ENCODE results near the gene SYNE1.
"Not testable (repeated sequence)": the region's sequence is repeated elsewhere in the genome, so short reads cannot be mapped to it uniquely, and the experiment has no call there.

Gene SYNE1

GRCh38 chr6:152490971-152491378 is 146.2 kb downstream of the SYNE1 start:
- DNase-seq (ENCODE audit: low spot score), result not testable (repeated sequence)

DNA sequence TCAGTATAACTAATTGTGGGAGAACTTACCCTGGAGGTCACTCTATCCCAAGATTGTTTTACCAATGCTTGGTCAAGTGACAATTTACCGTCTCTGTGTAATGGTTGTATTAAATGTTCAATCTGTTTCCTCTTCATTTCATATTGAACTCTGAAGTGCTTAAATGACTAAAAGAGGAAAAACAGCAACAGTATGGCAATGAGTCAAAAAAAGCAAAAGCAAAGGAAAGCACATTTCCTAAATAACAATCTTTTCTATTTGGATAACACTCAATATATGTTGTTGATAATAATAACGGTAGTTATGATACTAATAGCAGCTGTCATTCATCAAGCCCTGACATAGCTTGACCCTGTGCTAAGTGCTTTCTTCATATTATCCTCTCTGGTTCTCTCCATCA is 152.4 kb downstream of the SYNE1 start:
- no peak for DNase-seq (ENCODE audit: low spot score)

DNA sequence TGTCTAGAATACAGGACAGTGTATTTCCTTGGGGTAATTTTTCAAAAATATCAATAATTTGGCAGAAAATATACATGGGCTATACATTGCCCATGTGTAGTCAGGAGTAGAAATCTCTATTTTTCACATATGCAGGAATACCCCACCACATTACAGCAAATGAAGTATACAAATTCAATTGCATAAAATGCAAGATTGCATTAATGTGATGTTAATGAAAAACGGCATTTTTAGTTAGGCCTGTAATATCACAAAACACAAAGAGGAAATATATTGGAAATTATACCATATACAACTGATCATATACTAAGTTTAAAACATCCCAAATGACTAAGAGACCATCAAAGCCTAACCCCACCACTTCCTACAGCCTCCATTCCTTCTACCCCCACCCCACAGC is 154.9 kb downstream of the SYNE1 start:
- DNase-seq (ENCODE audit: low spot score), result no peak

DNA sequence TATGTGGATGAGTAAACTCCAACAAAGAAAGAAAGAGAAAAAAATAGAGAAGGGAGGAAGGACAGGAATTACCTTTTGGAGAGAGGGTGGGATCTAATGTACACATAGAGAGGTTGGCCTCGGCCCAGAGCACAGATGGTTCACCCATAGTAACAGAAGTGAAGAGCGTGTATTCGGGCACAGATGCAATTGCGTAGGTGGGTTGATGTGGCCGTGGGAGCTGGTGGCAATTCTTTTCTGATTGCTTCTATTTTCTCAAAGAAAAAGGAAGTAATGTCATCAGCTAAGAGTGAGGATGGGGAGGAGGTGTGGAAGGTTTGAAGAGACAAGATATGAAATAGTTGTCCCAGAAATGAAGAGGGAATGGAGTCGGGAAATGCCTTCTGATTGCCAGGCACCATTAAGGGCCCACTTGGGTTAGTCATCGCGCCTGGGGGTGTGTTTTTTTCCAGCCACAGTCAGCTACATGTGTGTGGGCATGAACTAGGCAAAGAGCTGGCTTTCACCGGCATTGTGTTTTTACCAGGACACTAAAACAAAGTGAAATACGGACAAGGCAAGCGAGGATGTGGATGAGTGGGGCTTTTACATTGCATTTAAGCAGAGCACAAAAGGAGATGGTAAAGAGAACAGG is 158.7 kb downstream of the SYNE1 start:
- no peak for DNase-seq (ENCODE audit: low spot score)

DNA sequence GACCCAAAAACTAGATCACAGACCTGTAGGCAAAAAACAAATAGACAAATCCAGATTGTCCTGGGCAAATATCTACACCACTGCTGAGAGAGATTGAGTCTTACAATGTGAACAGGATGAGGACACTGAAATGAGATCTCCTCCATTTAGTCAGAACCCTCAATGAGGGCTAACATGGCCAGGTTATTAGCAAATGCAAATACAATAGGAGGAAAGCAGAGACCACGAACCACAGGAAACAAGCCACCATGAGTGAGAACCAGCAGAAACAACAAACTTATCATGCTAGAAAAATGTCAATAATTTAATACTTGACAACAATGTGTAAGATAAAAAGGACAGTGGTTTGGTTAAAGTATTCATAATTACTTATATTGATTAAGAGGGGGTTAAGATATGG is 162.8 kb downstream of the SYNE1 start:
- DNase-seq (ENCODE audit: low spot score), result no peak

DNA sequence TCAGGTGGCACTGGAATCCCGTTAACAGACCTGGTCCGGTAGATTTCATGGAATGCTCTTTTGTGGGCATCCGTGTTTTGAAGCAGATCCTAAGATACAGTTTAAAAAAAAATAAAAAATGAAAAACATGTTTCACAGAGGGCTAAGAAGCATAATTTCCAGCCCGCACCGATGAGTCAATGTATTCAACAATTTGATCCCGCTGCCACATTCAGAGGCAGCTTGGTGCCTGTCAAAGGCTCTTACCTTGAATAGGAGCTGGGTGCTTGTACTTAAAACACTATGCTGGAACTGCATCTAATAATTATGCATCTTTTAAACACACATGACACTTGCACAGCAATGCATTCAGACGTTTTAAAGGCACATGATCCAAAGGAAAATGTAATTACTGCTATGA is 164.8 kb downstream of the SYNE1 start:
- no peak for DNase-seq (ENCODE audit: low spot score)

DNA sequence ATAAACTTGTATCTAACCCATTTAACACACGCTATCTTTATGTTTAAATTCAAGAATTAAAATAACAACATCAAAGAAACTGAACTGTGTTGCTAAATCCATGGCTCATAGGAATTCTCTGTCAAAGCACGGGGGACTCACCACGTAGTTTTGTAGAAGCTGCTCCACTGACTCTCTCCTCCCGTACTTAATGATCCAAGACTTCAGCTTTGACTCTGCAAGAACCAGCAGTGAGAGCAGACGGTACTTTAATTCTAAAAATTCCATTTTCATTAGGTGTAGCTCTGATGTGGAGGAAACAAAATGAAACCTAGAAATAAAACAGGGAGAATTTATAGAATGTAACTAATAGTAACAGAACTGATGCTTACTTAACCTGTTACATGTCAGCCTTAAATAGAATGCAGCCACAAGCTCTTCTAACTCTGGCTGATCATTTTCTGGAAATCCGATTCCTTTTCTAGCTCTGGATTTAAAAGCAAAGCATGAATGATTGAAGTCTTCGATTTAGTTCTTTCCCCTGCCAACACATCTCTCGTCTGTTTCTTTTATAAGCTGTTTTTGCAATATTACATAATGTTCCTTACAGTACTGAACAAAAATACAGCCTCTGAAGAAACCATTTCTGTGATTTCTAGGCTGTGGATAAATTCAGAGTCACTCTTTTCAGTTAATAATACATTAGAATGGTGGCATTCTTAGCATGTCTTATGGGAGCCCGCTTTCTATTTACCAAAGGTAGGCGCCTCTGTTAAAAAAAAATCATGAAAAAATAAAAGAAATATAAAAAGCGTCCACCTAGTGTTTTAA is 165.5 kb downstream of the SYNE1 start:
- DNase-seq (ENCODE audit: low spot score), result no peak

- DNase-seq (ENCODE audit: low spot score), result no peak
Measured at GRCh38 chr6:152463164-152463563, 174.0 kb downstream of the SYNE1 start.

DNA sequence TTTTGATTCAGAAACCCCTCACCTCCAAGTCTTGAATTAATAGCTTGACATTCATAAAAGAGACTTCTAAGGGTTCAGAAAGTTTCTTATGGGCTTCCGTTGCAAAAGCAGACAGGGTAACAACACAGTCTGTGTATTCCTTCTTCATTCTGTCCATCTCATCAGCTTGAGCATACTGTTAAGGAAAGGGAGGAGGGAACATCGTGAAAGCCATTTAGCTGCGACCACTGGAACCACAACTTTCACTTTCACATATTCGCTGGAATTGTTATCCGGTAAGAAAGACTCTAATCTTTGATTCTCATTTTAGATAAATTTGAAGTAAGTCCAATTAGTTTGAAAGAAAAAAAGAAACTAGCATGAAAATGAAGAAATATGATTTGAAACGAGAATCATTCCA is 174.4 kb downstream of the SYNE1 start:
- no peak for DNase-seq (ENCODE audit: low spot score)

DNA sequence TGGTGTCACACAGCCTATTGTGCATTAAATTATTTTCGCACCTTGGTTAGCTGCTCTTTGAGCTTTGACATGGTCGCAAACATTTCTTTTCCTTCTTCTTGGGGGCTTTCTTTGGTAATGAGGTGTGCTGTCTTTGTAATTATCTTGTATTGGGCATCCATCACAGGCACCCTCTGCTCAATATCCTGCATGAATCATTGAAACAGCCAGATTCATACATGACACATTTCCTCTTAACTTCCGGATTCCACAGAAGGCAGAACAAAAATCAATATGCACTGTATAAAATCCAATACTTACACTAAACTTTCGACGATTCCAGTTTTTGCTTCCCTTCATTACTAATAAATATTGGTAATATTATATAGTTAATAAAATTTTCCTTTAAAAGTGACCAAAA is 175.6 kb downstream of the SYNE1 start:
- DNase-seq (ENCODE audit: low spot score), result no peak

GRCh38 chr6:152458648-152459644 is 178.2 kb downstream of the SYNE1 start:
- DNase-seq (ENCODE audit: low spot score), result no peak

GRCh38 chr6:152457949-152458624 is 179.1 kb downstream of the SYNE1 start:
- no peak for DNase-seq (ENCODE audit: low spot score)

DNA sequence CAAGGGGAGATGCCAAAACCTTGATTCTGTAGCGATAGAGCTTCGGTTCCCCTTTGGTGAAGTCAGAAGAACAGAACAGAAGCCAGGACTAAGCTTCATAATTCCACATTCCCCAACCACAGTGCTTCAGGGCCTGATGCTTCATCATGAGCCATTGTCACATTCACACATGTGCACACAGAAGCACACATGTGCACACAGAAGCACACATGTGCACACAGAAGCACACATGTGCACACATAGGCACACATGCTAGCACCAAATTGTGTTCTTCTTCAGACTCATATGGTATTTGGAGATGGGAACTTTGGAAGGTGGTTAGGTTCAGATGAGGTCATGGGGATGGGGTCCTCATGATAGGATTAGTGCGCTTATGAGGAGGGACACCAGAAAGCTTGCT is 183.2 kb downstream of the SYNE1 start:
- no peak for DNase-seq (ENCODE audit: low spot score)

GRCh38 chr6:152453421-152453820 is 183.7 kb downstream of the SYNE1 start:
- DNase-seq (ENCODE audit: low spot score), result no peak

GRCh38 chr6:152452639-152453038 is 184.5 kb downstream of the SYNE1 start:
- no peak for DNase-seq (ENCODE audit: low spot score)

- no peak for DNase-seq (ENCODE audit: low spot score)
Measured at GRCh38 chr6:152450519-152450918, 186.6 kb downstream of the SYNE1 start.

DNA sequence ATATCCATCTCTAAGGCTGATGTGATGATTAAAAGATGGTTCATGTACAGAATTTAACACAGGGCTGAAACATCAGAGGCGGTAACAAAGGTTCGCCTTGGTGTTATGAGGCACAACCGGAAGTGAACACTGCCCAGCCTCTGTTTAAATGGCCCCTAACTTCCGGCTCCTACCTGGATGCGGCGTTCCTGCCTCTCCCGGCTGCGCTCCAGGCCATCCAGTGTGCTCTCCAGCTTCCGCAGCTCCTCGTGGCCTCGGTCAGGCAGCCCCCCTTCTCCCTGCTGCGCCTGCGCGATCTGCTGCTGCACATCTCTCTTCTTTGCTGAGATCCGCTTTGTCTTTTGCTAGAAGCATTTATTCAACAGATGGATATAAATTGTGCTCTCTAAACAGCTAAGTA is 195.3 kb downstream of the SYNE1 start:
- DNase-seq (ENCODE audit: low spot score), result no peak

DNA sequence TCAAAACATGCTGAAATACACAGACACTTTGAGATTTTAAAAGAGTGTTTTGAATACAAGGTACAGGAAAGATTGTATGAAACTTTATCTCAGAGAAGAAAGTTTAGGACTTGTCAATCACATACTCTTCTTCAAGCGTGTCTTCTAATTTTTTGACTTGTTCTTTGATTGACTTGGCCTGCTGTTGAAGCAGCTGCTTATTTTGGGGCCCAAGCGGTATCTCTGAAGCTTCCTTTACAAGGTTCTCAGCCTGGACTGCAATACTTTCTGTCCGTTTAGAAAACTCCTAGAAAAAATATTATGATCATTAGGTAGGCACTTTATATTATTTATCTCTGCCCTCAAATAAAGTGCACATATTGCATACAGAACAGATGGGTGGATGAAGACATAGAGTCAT is 201.3 kb downstream of the SYNE1 start:
- no peak for DNase-seq (ENCODE audit: low spot score)

DNA sequence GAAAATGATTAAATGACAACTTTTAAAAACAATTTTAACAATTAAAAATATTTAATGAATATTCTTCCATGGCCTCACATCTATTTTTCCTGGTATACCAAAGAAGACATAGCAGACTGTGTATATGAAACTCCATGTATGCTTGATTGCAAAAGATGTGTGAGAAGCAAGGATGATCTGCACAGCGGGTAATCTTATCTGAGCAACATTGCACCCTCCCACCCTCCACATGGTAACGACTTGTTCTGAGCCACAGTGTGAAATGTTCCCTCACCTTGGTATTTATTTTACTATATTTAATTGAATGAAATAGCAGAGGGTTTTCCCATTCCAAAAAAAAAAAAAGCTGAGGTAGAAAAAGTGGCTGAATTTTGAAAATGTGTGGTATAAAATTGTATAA is 204.4 kb downstream of the SYNE1 start:
- DNase-seq (ENCODE audit: low spot score), result no peak

DNA sequence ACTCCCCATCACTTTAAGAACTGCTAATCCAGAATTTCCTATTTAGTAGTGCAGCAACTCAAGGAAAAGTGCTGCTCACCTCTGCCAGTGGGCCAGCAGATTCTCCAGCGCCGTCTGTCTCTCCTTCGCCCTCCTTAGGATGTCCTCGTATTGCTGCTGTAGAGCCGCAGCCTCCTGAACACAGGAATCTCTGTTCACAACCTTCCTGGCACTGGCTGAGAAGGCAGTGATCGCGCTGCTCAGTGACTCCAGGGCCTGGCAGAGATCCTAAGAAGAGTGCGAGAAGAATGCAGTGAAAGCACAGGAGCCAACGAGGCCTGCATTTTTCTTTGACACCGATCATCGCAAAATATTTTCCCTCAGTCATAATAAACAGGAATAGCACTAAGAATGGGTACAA is 209.0 kb downstream of the SYNE1 start:
- peak; percentile 10 for DNase-seq (ENCODE audit: low spot score)

- no peak for DNase-seq (ENCODE audit: low spot score)
Measured at GRCh38 chr6:152426276-152426675, 210.9 kb downstream of the SYNE1 start.
